Chondrocyte (in vitro differentiated cells): ENCODE data around the gene AP5S1. TPM values are rescaled to one million over a fixed set of nuclear protein-coding genes. Genes with fewer than 3 reads are reported as not detected.

Source experiments
- DNase-seq: peaks from one replicate; pipeline ENCODE4 v3.0.0; 2021; ENCODE audit warnings: mixed read lengths, low spot score
- H3K27ac Mint-ChIP-seq: one replicate; pipeline ENCODE4 v1.8.0; 2021; ENCODE audit warnings: mild to moderate bottlenecking, moderate library complexity, mixed read lengths; ENCODE audit not compliant: unreplicated experiment
- H3K27me3 Mint-ChIP-seq: 2 replicates; pipeline ENCODE4 v1.8.0; 2021; ENCODE audit warnings: low read depth, mixed read lengths
- H3K36me3 Mint-ChIP-seq: 2 replicates; pipeline ENCODE4 v1.8.0; 2021; ENCODE audit warnings: low read depth, mixed read lengths
- H3K4me1 Mint-ChIP-seq: 2 replicates; pipeline ENCODE4 v1.8.0; 2021; ENCODE audit warnings: low read depth, mild to moderate bottlenecking, mixed read lengths
- H3K4me3 Mint-ChIP-seq: one replicate; pipeline ENCODE4 v1.8.0; 2021; ENCODE audit warnings: mild to moderate bottlenecking, moderate library complexity, mixed read lengths; ENCODE audit not compliant: unreplicated experiment
- H3K9me3 Mint-ChIP-seq: 2 replicates; pipeline ENCODE4 v1.8.0; 2021; ENCODE audit warnings: low read depth, mixed read lengths
- CTCF ChIP-seq: fragments of 200-600 bp; sonication (generic); IDR thresholded peaks from 2 replicates; pipeline ENCODE4 v1.5.0; 2021; ENCODE audit warnings: antibody characterized with exemption, mild to moderate bottlenecking, moderate library complexity
- total RNA-seq: library from RNA; stranded (reverse); gene quantifications from 3 replicates; pipeline ENCODE4 v1.2.1, GENCODE V29; 2021

AP5S1 gene
- total RNA-seq, 1 donor from 2014 or later = 17.9 TPM

GRCh38 chr20:3847429-3847940 lies 27.1 kb downstream of the AP5S1 start:
- H3K27me3 Mint-ChIP-seq = no peaks in the 10 kb centered on the region
- DNase-seq = no peak
- TF ChIP-seq CTCF = no peak
- peaks cover 2% of the 10 kb centered on the region for H3K36me3 Mint-ChIP-seq
- peaks cover 24% of the 10 kb centered on the region for H3K4me1 Mint-ChIP-seq
- H3K4me3 Mint-ChIP-seq = peak overlapping the region; percentile 79
- no peaks in the 10 kb centered on the region for H3K9me3 Mint-ChIP-seq
- H3K27ac Mint-ChIP-seq = peak overlapping the region; percentile 58

DNA sequence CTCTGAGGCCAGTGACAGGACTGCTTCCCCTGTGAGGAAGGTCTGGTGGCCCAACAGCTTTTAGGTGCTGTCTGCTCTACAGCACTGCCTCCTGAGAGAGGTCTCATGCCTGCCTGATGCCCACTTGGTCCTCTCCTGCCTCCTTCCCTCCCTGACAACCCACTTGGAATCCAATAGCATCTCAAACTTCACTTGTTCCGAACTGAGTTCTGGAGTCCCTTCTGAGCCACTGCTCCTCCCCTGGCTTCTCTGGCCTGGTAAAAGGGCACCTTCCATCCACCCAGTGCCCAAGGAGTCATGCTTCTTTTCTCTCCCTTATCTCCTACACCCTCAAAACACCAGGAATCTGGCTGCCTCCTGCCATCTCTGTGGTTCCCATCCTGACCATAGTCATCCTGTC lies 28.2 kb downstream of the AP5S1 start:
- H3K36me3 Mint-ChIP-seq = peaks cover 2% of the 10 kb centered on the region
- no peak for DNase-seq
- H3K4me3 Mint-ChIP-seq = peak overlapping the region; percentile 41
- TF ChIP-seq CTCF = no peak
- H3K4me1 Mint-ChIP-seq = peaks cover 22% of the 10 kb centered on the region
- H3K27me3 Mint-ChIP-seq = no peaks in the 10 kb centered on the region
- H3K9me3 Mint-ChIP-seq = no peaks in the 10 kb centered on the region
- H3K27ac Mint-ChIP-seq = peak overlapping the region; percentile 71

DNA sequence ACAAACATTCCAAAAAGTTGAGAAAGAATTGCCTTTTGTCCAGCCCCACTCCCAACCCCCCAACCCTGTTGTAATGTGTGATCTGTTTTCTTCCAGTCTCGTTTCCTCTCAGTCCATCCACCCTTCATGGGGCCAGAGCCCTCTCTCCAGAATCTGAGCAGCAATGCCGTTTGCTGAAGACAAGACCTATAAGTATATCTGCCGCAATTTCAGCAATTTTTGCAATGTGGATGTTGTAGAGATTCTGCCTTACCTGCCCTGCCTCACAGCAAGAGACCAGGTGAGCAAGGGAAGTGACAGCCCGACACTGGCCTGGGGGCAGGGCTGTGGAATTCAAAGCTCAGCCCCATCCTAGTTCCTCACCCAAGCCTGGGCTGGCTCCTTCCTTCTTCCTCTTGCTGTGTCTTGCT lies 34.1 kb downstream of the AP5S1 start:
- Mint-ChIP-seq H3K4me3 (no peak overlapping the region), H3K9me3 (no peaks in the 10 kb centered on the region), H3K27me3 (no peaks in the 10 kb centered on the region), H3K27ac (peak overlapping the region; percentile 45), H3K4me1 (no peaks in the 10 kb centered on the region), H3K36me3 (peaks cover 18% of the 10 kb centered on the region)
- no peak for DNase-seq
- TF ChIP-seq CTCF = no peak

- DNase-seq = no peak
- Mint-ChIP-seq H3K4me3 (no peak overlapping the region), H3K27me3 (no peaks in the 10 kb centered on the region), H3K9me3 (no peaks in the 10 kb centered on the region), H3K36me3 (peaks cover 30% of the 10 kb centered on the region), H3K27ac (no peak overlapping the region), H3K4me1 (no peaks in the 10 kb centered on the region)
- TF ChIP-seq CTCF = no peak
Measured at GRCh38 chr20:3857405-3857804, 37.1 kb downstream of the AP5S1 start.

DNA sequence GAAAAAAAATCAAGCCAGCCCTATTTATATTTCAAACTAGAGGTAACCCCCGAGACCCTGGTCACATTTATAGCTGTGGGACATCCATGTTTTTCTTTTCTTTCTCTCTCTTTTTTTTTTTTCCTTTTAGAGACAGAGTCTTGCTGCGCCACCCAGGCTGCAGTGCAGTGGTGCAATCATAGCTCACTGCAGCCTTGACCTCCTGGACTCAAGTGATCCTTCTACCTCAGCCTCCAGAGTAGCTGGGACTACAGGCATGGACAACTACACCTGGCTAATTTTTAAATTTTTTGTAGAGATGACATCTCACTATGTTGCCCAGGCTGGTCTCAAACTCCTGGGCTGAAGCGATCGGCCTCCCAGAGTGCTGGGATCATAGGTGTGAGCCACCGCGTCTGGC lies 38.3 kb downstream of the AP5S1 start:
- Mint-ChIP-seq H3K4me3 (no peak overlapping the region), H3K27ac (no peak overlapping the region), H3K4me1 (no peaks in the 10 kb centered on the region), H3K9me3 (no peaks in the 10 kb centered on the region), H3K27me3 (no peaks in the 10 kb centered on the region), H3K36me3 (peaks cover 41% of the 10 kb centered on the region)
- no peak for TF ChIP-seq CTCF
- DNase-seq = no peak
